Panc1 (cell line): ENCODE data around the gene VPS36. TPM values are rescaled to one million over a fixed set of nuclear protein-coding genes. Genes with fewer than 3 reads are reported as not detected.

ENCODE experiments used
- ATAC-seq: fragments of 200-7000 bp; cut with Tn5 transposase; 2 replicates; pipeline ENCODE4 v1.9.1; 2020; ENCODE audit warnings: mild to moderate bottlenecking, moderate library complexity
- BruUV-seq: library from RNA; stranded (reverse); fragments of 400-500 nt; replicated peaks from 2 replicates; lab custom pipeline; 2021; lab: Mats Ljungman, UMichigan
- CTCF ChIA-PET: fragments of 300-600 bp; sonication (Branson Sonifier 250); formaldehyde crosslinking; loops from one replicate; lab custom pipeline; 2022; ENCODE audit warnings: antibody characterized with exemption; lab: Charles Lee
- POLR2A ChIA-PET: fragments of 300-600 bp; sonication (Branson Sonifier 250); formaldehyde crosslinking; loops from one replicate; lab custom pipeline; 2022; ENCODE audit warnings: antibody characterized with exemption; lab: Charles Lee
- DNase-seq: peaks from one replicate; pipeline ENCODE4 v3.0.0-alpha.2; 2010; ENCODE audit warnings: low read depth, low spot score
- H3K27ac ChIP-seq: 2 replicates; pipeline ENCODE4 v1.5.1; 2011; ENCODE audit warnings: mild to moderate bottlenecking, low read length, inconsistent platforms
- H3K27me3 ChIP-seq: fragments of 200-500 bp; sonication (Bioruptor generic); 2 replicates; pipeline ENCODE4 v1.6.0; 2014; ENCODE audit warnings: low read length, inconsistent platforms; ENCODE audit not compliant: control insufficient read depth, insufficient read depth
- H3K36me3 ChIP-seq: fragments of 200-500 bp; sonication (Bioruptor generic); 2 replicates; pipeline ENCODE4 v1.5.1; 2014; ENCODE audit warnings: inconsistent platforms, mild to moderate bottlenecking, low read length, moderate library complexity; ENCODE audit not compliant: control insufficient read depth, insufficient read depth
- H3K4me1 ChIP-seq: 2 replicates; pipeline ENCODE4 v1.5.1; 2011; ENCODE audit warnings: inconsistent platforms, mild to moderate bottlenecking, low read length, moderate library complexity; ENCODE audit not compliant: control insufficient read depth, insufficient read depth
- H3K4me3 ChIP-seq, 2 experiments: 2 replicates each; pipeline ENCODE4 v1.5.1; 2011 to 2012; ENCODE audit warnings: low read depth in 2 of 2, low read length in 2 of 2, mild to moderate bottlenecking in 2 of 2, inconsistent platforms in 1 of 2, moderate library complexity in 1 of 2
- H3K9me3 ChIP-seq: fragments of 200-500 bp; sonication (Bioruptor generic); 2 replicates; pipeline ENCODE4 v1.5.1; 2014; ENCODE audit warnings: low read depth, mild to moderate bottlenecking, inconsistent platforms, low read length, moderate library complexity; ENCODE audit not compliant: control insufficient read depth, insufficient read depth
- POLR2AphosphoS5 ChIP-seq: IDR thresholded peaks from 2 replicates; pipeline ENCODE4 v1.6.1; 2012; ENCODE audit warnings: mild to moderate bottlenecking, low read depth, low read length, moderate library complexity
- REST ChIP-seq, 2 experiments: IDR thresholded peaks; 2 replicates each; pipeline ENCODE4 v1.6.1; 2011 to 2012; ENCODE audit warnings: low read depth in 2 of 2, control low read depth in 1 of 2, low read length in 1 of 2, mild to moderate bottlenecking in 1 of 2, moderate library complexity in 1 of 2; ENCODE audit not compliant: insufficient read depth in 1 of 2
- SIN3A ChIP-seq: IDR thresholded peaks from 2 replicates; pipeline ENCODE4 v1.6.1; 2012; ENCODE audit warnings: low read depth, mild to moderate bottlenecking, low read length, moderate library complexity, borderline replicate concordance; ENCODE audit not compliant: insufficient read depth
- TCF7L2 ChIP-seq: IDR thresholded peaks from 2 replicates; pipeline ENCODE4 v1.6.1; 2011; ENCODE audit warnings: mild to moderate bottlenecking, low read depth, low read length, inconsistent platforms
- in situ Hi-C: cut with HindIII; loops from 2 replicates; pipeline ENCODE4 v1.10.0; 2016; ENCODE audit warnings: low sequenced_read_pairs, low pct_unique_long_range_greater_than_20kb
- intact Hi-C: fragments of 100-400 bp; cut with micrococcal nuclease; formaldehyde crosslinking; loops from one replicate; pipeline ENCODE4 v1.10.0; 2022; ENCODE audit not compliant: unreplicated experiment
- total RNA-seq: library from RNA; stranded (reverse); gene quantifications from one replicate; pipeline ENCODE4 v1.2.1, GENCODE V29; 2021; ENCODE audit not compliant: unreplicated experiment
- TF ChIP-seq, protein P1 (sequence below): fragments of 450-650 bp; IDR thresholded peaks from 2 replicates; pipeline ENCODE4 v1.5.1; 2017; ENCODE audit warnings: mild to moderate bottlenecking

VPS36 gene
- total RNA-seq, 1 experiment from 2014 or later: 32.1 TPM

GRCh38 chr13:52383366-52383765 is 67.1 kb downstream of the VPS36 start:
- CTCF ChIA-PET: no interaction called here

DNA sequence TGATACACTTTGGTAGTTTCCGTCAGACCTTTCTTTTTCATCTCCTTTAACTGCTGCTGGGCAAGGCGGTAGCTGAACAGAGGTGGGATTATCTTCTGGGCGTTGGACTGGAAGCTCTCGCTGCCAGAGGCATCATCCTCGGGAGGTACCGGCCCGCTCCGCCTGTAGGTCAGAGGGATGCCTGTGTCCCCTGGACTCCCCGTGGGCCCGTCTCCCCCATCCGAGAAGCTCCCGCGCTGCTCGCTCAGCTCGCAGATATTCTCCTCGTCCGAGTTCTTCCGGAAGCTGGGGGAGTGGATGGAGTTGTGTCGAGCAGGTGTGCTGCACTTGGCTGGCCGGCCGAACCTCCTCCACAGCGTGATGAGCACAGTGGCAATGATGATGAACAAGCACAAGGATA is 72.1 kb downstream of the VPS36 start:
- H3K9me3 ChIP-seq: no peaks in the 10 kb centered on the region
- H3K4me1 ChIP-seq: no peaks in the 10 kb centered on the region
- ATAC-seq: no peak
- no peaks in the 10 kb centered on the region; the same call in 1 of the 2 replicates for H3K36me3 ChIP-seq
- intact Hi-C loops: no loop called here
- H3K27ac ChIP-seq: no peak overlapping the region
- no TSS peak for BruUV-seq
- TF ChIP-seq, protein P1, sequence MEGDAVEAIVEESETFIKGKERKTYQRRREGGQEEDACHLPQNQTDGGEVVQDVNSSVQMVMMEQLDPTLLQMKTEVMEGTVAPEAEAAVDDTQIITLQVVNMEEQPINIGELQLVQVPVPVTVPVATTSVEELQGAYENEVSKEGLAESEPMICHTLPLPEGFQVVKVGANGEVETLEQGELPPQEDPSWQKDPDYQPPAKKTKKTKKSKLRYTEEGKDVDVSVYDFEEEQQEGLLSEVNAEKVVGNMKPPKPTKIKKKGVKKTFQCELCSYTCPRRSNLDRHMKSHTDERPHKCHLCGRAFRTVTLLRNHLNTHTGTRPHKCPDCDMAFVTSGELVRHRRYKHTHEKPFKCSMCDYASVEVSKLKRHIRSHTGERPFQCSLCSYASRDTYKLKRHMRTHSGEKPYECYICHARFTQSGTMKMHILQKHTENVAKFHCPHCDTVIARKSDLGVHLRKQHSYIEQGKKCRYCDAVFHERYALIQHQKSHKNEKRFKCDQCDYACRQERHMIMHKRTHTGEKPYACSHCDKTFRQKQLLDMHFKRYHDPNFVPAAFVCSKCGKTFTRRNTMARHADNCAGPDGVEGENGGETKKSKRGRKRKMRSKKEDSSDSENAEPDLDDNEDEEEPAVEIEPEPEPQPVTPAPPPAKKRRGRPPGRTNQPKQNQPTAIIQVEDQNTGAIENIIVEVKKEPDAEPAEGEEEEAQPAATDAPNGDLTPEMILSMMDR: no peak
- no peak for TF ChIP-seq REST (IDR thresholded peaks at IDR 0.05; ENCODE audit: insufficient read depth in 1 of 2, low read depth in 2 of 2, low read length in 1 of 2)
- no peak for TF ChIP-seq SIN3A
- no peak for TF ChIP-seq POLR2AphosphoS5
- no peak for TF ChIP-seq TCF7L2
- POLR2A ChIA-PET: no interaction called here
- CTCF ChIA-PET: no interaction called here
- no peaks in the 10 kb centered on the region for H3K27me3 ChIP-seq
- no peak for DNase-seq
- no peak overlapping the region for H3K4me3 ChIP-seq
- in situ Hi-C loops: no loop called here

More at GRCh38 chr13:52383366-52383765, 67.1 kb downstream of the VPS36 start:
- no peaks in the 10 kb centered on the region for H3K9me3 ChIP-seq
- POLR2A ChIA-PET: no interaction called here
- intact Hi-C loops (no loop called here), in situ Hi-C loops (no loop called here)
- no TSS peak for BruUV-seq
- no peaks in the 10 kb centered on the region for H3K4me1 ChIP-seq
- no peak overlapping the region for H3K27ac ChIP-seq
- TF ChIP-seq, protein P1: no peak
- TF ChIP-seq TCF7L2: no peak
- no peak for TF ChIP-seq SIN3A
- TF ChIP-seq REST (IDR thresholded peaks at IDR 0.05; ENCODE audit: insufficient read depth in 1 of 2, low read depth in 2 of 2, low read length in 1 of 2): no peak
- TF ChIP-seq POLR2AphosphoS5: no peak
- H3K27me3 ChIP-seq: no peaks in the 10 kb centered on the region
- H3K4me3 ChIP-seq: no peak overlapping the region
- no peak for ATAC-seq
- no peak for DNase-seq
- no peaks in the 10 kb centered on the region for H3K36me3 ChIP-seq
